HFFc6 (cell line): Measurements from ENCODE around the gene EHBP1L1. TPM values are rescaled to one million over a fixed set of nuclear protein-coding genes. Genes with fewer than 3 reads are reported as not detected.
A peak's percentile ranks its signal among the peaks of the same experiment; 100 is the strongest.

Source experiments
- DNase-seq: peaks from one replicate; pipeline ENCODE4 v3.0.0-alpha.2; 2018
- H3K27ac Mint-ChIP-seq: 2 replicates; pipeline ENCODE4 v1.8.0; 2020; ENCODE audit warnings: mild to moderate bottlenecking, mixed read lengths
- H3K27me3 Mint-ChIP-seq: 2 replicates; pipeline ENCODE4 v1.8.0; 2021; ENCODE audit warnings: mild to moderate bottlenecking, moderate library complexity, mixed read lengths; ENCODE audit not compliant: insufficient read depth
- H3K36me3 Mint-ChIP-seq: 2 replicates; pipeline ENCODE4 v1.8.0; 2021; ENCODE audit warnings: low read depth, mixed read lengths
- H3K4me1 Mint-ChIP-seq: 2 replicates; pipeline ENCODE4 v1.8.0; 2020; ENCODE audit warnings: low read depth, mixed read lengths
- H3K4me3 Mint-ChIP-seq: 2 replicates; pipeline ENCODE4 v1.8.0; 2020; ENCODE audit warnings: mild to moderate bottlenecking, moderate library complexity, mixed read lengths
- H3K9me3 Mint-ChIP-seq: 2 replicates; pipeline ENCODE4 v1.8.0; 2020; ENCODE audit warnings: mild to moderate bottlenecking, mixed read lengths
- total RNA-seq, 6 experiments: library from RNA; stranded (reverse); fragmentation: NEBNext Ultra II Directional; extraction: Animal tissue kit (Norgen Biotek cat#: 25700); gene quantifications; 2 replicates in 1 of 6; 3 replicates in 5 of 6; pipeline ENCODE4 v1.2.3, GENCODE V29; 2021
- TF ChIP-seq, protein P1 (sequence below): fragments of 200-600 bp; sonication (generic); IDR thresholded peaks from 2 replicates; pipeline ENCODE4 v1.5.0; 2021; ENCODE audit warnings: antibody characterized with exemption, mild to moderate bottlenecking

EHBP1L1 gene
- total RNA-seq, 6 experiments from 2014 or later: 47.5 to 69.3 (median 61.3) TPM

DNA sequence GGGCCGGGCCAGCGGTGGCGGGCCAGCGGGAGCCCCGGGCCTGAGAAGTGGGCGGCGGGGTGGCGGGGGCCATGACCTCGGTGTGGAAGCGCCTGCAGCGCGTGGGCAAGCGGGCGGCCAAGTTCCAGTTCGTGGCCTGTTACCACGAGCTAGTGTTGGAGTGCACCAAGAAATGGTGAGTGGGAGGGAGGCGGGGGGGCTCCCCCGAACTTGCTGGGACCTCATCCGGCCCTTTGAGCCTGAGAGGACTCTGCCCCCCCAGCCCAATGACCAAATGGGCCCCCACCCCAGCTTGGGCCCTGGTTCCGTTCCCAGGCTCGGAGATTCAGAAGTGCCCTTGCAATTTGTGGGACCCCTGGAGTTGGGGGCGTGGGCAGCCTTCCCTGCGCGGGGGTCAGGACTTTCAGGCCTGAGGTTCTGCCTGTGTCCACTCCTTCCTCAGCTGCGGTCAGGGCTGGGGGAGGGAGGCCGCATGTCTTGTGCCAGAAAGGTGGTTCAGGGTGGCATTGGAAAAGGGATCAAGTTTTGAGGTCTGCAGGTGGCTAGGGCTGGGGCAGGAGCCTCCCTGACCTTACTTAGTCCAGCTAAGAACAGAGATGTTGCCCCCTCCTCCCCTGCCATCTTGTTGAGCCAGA is 496 bp downstream of the EHBP1L1 start:
- H3K36me3 Mint-ChIP-seq: peaks cover 10% of the 10 kb centered on the region
- TF ChIP-seq, protein P1, sequence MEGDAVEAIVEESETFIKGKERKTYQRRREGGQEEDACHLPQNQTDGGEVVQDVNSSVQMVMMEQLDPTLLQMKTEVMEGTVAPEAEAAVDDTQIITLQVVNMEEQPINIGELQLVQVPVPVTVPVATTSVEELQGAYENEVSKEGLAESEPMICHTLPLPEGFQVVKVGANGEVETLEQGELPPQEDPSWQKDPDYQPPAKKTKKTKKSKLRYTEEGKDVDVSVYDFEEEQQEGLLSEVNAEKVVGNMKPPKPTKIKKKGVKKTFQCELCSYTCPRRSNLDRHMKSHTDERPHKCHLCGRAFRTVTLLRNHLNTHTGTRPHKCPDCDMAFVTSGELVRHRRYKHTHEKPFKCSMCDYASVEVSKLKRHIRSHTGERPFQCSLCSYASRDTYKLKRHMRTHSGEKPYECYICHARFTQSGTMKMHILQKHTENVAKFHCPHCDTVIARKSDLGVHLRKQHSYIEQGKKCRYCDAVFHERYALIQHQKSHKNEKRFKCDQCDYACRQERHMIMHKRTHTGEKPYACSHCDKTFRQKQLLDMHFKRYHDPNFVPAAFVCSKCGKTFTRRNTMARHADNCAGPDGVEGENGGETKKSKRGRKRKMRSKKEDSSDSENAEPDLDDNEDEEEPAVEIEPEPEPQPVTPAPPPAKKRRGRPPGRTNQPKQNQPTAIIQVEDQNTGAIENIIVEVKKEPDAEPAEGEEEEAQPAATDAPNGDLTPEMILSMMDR: no peak
- peaks cover 13% of the 10 kb centered on the region for H3K27me3 Mint-ChIP-seq
- peak overlapping the region; percentile 89 for H3K4me3 Mint-ChIP-seq
- DNase-seq: no peak
- H3K27ac Mint-ChIP-seq: peak overlapping the region; percentile 81
- peaks cover 59% of the 10 kb centered on the region for H3K4me1 Mint-ChIP-seq
- H3K9me3 Mint-ChIP-seq: no peaks in the 10 kb centered on the region

GRCh38 chr11:65576867-65577755 is 1.3 kb downstream of the EHBP1L1 start:
- H3K4me1 Mint-ChIP-seq: peaks cover 51% of the 10 kb centered on the region
- peaks cover 13% of the 10 kb centered on the region for H3K27me3 Mint-ChIP-seq
- DNase-seq: peak; percentile 69
- no peaks in the 10 kb centered on the region for H3K9me3 Mint-ChIP-seq
- H3K4me3 Mint-ChIP-seq: peak overlapping the region; percentile 89
- peaks cover 10% of the 10 kb centered on the region for H3K36me3 Mint-ChIP-seq
- TF ChIP-seq, protein P1: no peak
- peak overlapping the region; percentile 81 for H3K27ac Mint-ChIP-seq

DNA sequence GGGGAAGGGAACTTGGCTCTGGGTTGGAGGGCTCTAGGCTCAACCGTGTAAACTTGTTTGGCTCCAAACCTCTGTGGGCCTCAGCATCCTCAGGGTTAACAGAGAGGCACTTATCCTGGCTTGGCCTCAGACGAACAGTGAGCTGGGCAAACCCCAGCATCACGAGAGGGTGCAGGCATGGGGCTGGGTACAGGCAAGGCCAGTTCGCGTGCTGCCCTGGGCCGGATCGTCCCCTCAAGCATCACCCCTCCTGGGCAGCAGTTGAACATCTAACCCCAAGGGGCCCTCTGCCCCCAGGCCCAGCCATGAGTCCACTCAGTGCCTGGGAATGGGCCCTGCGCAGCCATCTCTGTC is 1.9 kb downstream of the EHBP1L1 start:
- DNase-seq: no peak
- Mint-ChIP-seq H3K4me1 (peaks cover 49% of the 10 kb centered on the region), H3K4me3 (peak overlapping the region; percentile 69), H3K36me3 (peaks cover 9% of the 10 kb centered on the region), H3K27me3 (peaks cover 13% of the 10 kb centered on the region), H3K9me3 (no peaks in the 10 kb centered on the region), H3K27ac (peak overlapping the region; percentile 81)
- TF ChIP-seq, protein P1: no peak

- peaks cover 11% of the 10 kb centered on the region for H3K27me3 Mint-ChIP-seq
- H3K4me3 Mint-ChIP-seq: peak overlapping the region; percentile 69
- peak overlapping the region; percentile 81 for H3K27ac Mint-ChIP-seq
- no peaks in the 10 kb centered on the region for H3K9me3 Mint-ChIP-seq
- peaks cover 45% of the 10 kb centered on the region for H3K4me1 Mint-ChIP-seq
- peaks cover 9% of the 10 kb centered on the region for H3K36me3 Mint-ChIP-seq
- TF ChIP-seq, protein P1: no peak
- no peak for DNase-seq
Measured at GRCh38 chr11:65578134-65578533, 2.3 kb downstream of the EHBP1L1 start.

GRCh38 chr11:65578667-65579066 is 2.8 kb downstream of the EHBP1L1 start:
- no peak for DNase-seq
- peak overlapping the region; percentile 69; the same call in 1 of the 2 replicates for H3K4me3 Mint-ChIP-seq
- TF ChIP-seq, protein P1: no peak
- H3K4me1 Mint-ChIP-seq: peaks cover 40% of the 10 kb centered on the region
- H3K27ac Mint-ChIP-seq: peak overlapping the region; percentile 81
- H3K36me3 Mint-ChIP-seq: peaks cover 9% of the 10 kb centered on the region
- H3K27me3 Mint-ChIP-seq: peaks cover 10% of the 10 kb centered on the region
- H3K9me3 Mint-ChIP-seq: no peaks in the 10 kb centered on the region
